Measurements from ENCODE around the gene GPC1.
A peak's percentile ranks its signal among the peaks of the same experiment; 100 is the strongest.

GPC1 gene

DNA sequence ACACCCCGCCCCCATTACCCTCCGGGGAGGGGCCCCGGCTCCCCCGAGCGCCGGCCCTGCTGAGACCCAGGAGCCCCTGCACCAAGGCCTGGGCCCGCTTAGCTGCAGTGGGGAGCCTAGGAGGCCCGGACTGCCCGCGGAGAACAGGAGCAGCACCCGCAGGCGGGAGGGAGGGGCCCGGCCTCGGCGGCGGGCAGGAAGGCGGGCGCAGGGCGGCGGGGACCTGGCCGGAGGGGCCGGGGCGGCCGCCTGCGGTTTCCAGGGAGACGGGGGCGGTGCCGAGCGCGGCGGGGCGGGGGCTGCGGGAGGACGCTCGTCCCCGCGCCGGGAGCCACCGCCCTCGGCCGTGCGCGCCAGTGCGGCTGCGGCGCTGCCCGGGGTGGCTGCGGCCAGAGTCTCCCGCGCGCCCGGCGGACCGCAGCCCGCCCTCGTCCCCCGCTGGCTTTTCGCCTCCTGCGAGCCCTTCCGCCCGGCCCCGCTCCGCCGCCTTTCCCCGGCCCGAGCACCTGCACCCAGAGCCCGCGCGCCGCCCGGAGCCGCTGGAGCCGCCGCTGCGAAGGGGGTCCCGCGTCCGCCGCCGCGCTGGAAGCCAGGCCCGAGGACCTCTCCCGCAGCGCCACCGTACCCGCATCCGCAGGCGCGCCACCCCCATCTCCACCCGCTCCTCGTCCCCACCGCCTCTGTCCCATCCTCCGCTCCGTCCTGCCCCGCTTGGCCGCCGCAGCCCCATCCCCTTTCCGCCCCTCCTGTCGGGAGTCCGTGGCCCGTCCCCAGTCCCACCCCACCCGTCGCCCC, 17.2 kb downstream of the GPC1 start:
- TF ChIP-seq, protein P1, sequence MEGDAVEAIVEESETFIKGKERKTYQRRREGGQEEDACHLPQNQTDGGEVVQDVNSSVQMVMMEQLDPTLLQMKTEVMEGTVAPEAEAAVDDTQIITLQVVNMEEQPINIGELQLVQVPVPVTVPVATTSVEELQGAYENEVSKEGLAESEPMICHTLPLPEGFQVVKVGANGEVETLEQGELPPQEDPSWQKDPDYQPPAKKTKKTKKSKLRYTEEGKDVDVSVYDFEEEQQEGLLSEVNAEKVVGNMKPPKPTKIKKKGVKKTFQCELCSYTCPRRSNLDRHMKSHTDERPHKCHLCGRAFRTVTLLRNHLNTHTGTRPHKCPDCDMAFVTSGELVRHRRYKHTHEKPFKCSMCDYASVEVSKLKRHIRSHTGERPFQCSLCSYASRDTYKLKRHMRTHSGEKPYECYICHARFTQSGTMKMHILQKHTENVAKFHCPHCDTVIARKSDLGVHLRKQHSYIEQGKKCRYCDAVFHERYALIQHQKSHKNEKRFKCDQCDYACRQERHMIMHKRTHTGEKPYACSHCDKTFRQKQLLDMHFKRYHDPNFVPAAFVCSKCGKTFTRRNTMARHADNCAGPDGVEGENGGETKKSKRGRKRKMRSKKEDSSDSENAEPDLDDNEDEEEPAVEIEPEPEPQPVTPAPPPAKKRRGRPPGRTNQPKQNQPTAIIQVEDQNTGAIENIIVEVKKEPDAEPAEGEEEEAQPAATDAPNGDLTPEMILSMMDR (IDR thresholded peaks at IDR 0.05; ENCODE audit: control insufficient read depth, insufficient read depth, low read depth, low read length, missing control alignments): no peak
- no peak for DNase-seq (ENCODE audit: low read depth)
- H3K4me3 ChIP-seq (ENCODE audit: control insufficient read depth, low read depth, low read length): peak overlapping the region; percentile 45

DNA sequence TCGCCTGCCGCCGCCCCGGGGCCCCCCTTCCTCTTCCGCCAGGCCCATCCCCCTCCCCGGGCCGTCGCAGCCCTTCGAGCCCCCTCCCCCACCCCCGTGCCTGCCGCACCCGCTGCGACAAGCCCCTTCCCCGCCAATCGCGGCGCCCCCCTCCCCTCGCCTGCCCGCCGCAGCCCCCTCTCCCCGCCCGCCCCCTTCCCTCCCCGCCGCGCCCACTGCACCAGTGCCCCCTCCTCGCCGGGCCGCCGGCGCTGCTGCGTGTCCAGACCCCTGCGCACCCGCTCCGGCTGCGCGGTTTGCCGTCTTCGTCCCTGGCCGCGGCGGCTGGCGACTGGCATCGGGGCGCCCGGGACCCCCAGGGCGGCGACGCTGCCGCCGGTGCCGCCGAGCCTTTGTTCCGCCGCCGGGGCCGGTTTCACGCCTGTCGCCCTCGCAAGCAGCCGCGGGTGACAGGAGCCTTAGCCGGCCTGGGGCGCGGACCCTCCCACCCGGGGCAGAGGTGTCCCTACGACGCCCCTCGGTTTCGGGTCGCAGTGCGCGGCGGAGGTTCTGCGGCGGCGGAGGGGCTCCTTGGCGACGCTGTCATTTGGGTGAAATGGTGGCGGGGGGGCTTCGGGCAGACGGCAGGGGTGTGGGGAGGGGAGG, 18.1 kb downstream of the GPC1 start:
- TF ChIP-seq, protein P1 (IDR thresholded peaks at IDR 0.05; ENCODE audit: control insufficient read depth, insufficient read depth, low read depth, low read length, missing control alignments): no peak
- no peak overlapping the region for H3K4me3 ChIP-seq (ENCODE audit: control insufficient read depth, low read depth, low read length)
- no peak for DNase-seq (ENCODE audit: low read depth)

DNA sequence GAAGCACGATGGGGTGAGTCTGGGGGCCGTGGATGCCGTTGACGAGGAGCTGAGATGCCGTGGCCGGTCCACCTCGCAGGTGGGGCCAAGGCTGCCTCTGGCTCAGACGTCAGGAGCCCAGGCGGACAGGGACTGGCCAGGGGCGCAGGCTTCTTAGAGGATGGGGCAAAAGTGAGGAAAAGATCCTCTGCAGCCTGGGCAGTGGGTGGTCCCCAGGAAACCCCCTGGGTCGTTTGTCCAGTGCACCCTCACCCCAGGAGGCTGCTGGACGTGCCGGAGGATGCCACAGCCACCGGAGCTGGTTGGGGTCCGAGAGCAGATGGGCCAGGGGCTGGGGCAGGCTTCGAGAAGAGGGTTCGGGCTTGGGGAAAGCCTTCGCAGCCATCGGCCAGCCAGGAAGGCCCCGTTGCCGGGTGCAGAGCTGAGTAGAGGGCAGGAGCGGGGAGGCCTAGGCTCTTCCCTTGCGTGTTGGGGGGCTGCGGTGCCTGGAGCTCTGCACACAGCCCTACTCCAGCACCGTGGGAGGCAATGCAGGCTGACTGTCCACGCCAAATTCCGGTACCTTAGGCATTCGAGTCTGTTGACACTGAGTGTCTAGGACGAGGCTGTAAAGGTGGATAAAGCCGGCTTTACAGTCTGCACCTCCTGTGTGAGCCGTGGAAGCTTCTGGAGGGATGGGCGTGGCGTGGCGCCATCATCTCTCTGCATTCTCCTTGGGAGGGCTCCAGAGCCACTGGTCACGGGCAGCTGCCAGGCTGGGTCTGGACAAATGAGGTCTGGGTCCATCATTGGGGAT, 18.8 kb downstream of the GPC1 start:
- H3K4me3 ChIP-seq (ENCODE audit: control insufficient read depth, low read depth, low read length): no peak overlapping the region
- TF ChIP-seq, protein P1 (IDR thresholded peaks at IDR 0.05; ENCODE audit: control insufficient read depth, insufficient read depth, low read depth, low read length, missing control alignments): no peak
- DNase-seq (ENCODE audit: low read depth): no peak

DNA sequence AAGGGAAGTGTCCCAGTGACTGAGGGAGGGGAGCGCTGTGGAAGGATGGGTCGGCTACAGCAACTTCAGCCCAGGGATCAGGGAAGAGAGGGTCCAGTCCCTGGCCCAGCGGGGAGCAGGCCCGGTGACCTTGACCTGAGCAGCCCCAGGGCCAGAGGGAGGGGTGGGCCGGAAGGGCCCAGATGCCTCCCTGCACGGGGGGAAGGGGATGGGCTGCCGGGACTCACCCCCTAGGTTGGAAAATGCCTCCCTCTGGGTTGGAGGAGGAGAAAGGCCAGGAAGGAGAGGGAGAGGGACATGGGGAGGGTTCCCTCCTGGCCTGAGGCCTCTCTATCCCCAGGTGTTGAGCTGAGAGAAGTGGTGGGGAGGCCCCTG, 19.8 kb downstream of the GPC1 start:
- H3K4me3 ChIP-seq (ENCODE audit: control insufficient read depth, low read depth, low read length): no peak overlapping the region
- TF ChIP-seq, protein P1 (IDR thresholded peaks at IDR 0.05; ENCODE audit: control insufficient read depth, insufficient read depth, low read depth, low read length, missing control alignments): no peak

DNA sequence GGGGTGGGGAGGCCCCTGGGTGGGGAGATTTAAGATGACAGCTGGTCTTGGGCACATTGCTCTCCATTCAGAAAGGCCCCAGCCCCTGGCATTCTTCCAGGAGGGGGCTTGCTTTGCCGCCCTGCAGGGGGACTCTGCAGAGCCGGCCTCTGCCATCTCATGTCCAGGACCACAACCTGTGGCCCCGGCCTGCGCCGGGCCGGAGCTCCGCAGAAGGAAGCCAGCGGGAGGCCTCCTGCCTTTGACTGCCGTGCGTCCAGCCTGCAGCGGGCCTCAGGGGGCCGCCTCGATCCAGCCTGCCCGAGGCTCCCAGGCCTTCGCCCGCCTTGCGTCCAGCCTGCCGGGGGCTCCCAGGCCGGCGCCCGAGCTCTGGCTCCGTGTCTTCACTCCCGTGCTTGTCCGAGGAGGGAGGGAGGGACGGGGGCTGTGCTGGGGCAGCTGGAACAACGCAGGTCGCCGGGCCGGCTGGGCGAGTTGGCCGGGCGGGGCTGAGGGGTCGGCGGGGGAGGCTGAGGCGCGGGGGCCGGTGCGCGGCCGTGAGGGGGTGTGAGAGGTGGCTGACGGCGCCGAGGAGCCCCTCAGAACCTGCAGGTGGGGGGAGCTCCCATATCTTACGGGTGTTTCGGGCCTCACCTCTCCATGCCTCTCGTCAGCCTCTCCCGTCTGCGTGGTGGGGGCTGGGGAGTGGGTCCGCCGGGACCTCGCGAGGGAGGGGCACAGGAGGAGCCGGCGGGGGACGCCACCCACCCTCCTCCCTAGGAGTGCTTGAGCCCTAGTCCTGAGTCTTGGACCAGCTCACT, 20.4 kb downstream of the GPC1 start:
- no peak overlapping the region for H3K4me3 ChIP-seq (ENCODE audit: control insufficient read depth, low read depth, low read length)
- DNase-seq (ENCODE audit: low read depth): no peak
- TF ChIP-seq, protein P1 (IDR thresholded peaks at IDR 0.05; ENCODE audit: control insufficient read depth, insufficient read depth, low read depth, low read length, missing control alignments): no peak

More for the DNA sequence above, 19.8 kb downstream of the GPC1 start:
- no peak for DNase-seq (ENCODE audit: low read depth)
